ENCODE measurements around the gene HEXD. TPM values are rescaled to one million over a fixed set of nuclear protein-coding genes. Genes with fewer than 3 reads are reported as not detected.
A peak's percentile ranks its signal among the peaks of the same experiment; 100 is the strongest.

Gene HEXD
- polyA plus RNA-seq, 3 donors = 25.8 to 29.9 (median 28.5) TPM

GRCh38 chr17:82412535-82413520, 5.3 kb upstream of the HEXD start:
- DNase-seq (ENCODE audit: low read depth in 3 of 3, low spot score in 2 of 3) = no peak

GRCh38 chr17:82414548-82415281, 3.4 kb upstream of the HEXD start:
- peak; percentile 58 to 74 (median 67) for DNase-seq (ENCODE audit: low read depth in 3 of 3, low spot score in 2 of 3)

- DNase-seq (ENCODE audit: low read depth in 3 of 3, low spot score in 2 of 3) = no peak
Observed at GRCh38 chr17:82415336-82415735, 2.8 kb upstream of the HEXD start.

GRCh38 chr17:82415786-82416185, 2.4 kb upstream of the HEXD start:
- DNase-seq (ENCODE audit: low read depth in 3 of 3, low spot score in 2 of 3) = no peak

GRCh38 chr17:82416264-82416663, 1.9 kb upstream of the HEXD start:
- no peak for DNase-seq (ENCODE audit: low read depth in 3 of 3, low spot score in 2 of 3)

- no peak for DNase-seq (ENCODE audit: low read depth in 3 of 3, low spot score in 2 of 3)
Observed at GRCh38 chr17:82416771-82417170, 1.4 kb upstream of the HEXD start.

GRCh38 chr17:82419540-82419939, 1.4 kb downstream of the HEXD start:
- no peak for DNase-seq (ENCODE audit: low read depth in 3 of 3, low spot score in 2 of 3)

GRCh38 chr17:82424001-82424862, 6.1 kb downstream of the HEXD start:
- DNase-seq (ENCODE audit: low read depth in 3 of 3, low spot score in 2 of 3) = no peak

- no peak for DNase-seq (ENCODE audit: low read depth in 3 of 3, low spot score in 2 of 3)
Observed at GRCh38 chr17:82424863-82425159, 6.7 kb downstream of the HEXD start.

GRCh38 chr17:82428546-82428945, 10.4 kb downstream of the HEXD start:
- DNase-seq (ENCODE audit: low read depth in 3 of 3, low spot score in 2 of 3) = no peak

- DNase-seq (ENCODE audit: low read depth in 3 of 3, low spot score in 2 of 3) = no peak
Observed at GRCh38 chr17:82429824-82430223, 11.7 kb downstream of the HEXD start.

GRCh38 chr17:82432017-82432416, 13.9 kb downstream of the HEXD start:
- DNase-seq (ENCODE audit: low read depth in 3 of 3, low spot score in 2 of 3) = no peak

- DNase-seq (ENCODE audit: low read depth in 3 of 3, low spot score in 2 of 3) = no peak
Observed at GRCh38 chr17:82433560-82434215, 15.5 kb downstream of the HEXD start.

- no peak for DNase-seq (ENCODE audit: low read depth in 3 of 3, low spot score in 2 of 3)
Observed at GRCh38 chr17:82434216-82434565, 16.0 kb downstream of the HEXD start.

- no peak for DNase-seq (ENCODE audit: low read depth in 3 of 3, low spot score in 2 of 3)
Observed at GRCh38 chr17:82435103-82435502, 17.0 kb downstream of the HEXD start.

- DNase-seq (ENCODE audit: low read depth in 3 of 3, low spot score in 2 of 3) = no peak
Observed at GRCh38 chr17:82435601-82436583, 17.7 kb downstream of the HEXD start.

- DNase-seq (ENCODE audit: low read depth in 3 of 3, low spot score in 2 of 3) = no peak
Observed at GRCh38 chr17:82436601-82437324, 18.6 kb downstream of the HEXD start.

- no peak for DNase-seq (ENCODE audit: low read depth in 3 of 3, low spot score in 2 of 3)
Observed at GRCh38 chr17:82437325-82437668, 19.1 kb downstream of the HEXD start.

Data from right renal cortex interstitium (tissue), 3 donors.